SK-MEL-5 (cell line): ENCODE data around the gene CHST6. TPM values are rescaled to one million over a fixed set of nuclear protein-coding genes. Genes with fewer than 3 reads are reported as not detected.
"Not testable (repeated sequence)": the region's sequence is repeated elsewhere in the genome, so short reads cannot be mapped to it uniquely, and the experiment has no call there.

Experiments used
- DNase-seq: peaks from one replicate; pipeline ENCODE4 v3.0.0-alpha.2; 2016; ENCODE audit warnings: low read depth, low spot score
- in situ Hi-C: cut with HindIII; loops from 2 replicates; pipeline ENCODE4 v1.10.0; 2016; ENCODE audit warnings: low sequenced_read_pairs, high pct_unique_total_duplicates, low pct_unique_long_range_greater_than_20kb
- total RNA-seq: library from RNA; depleted of rRNA; stranded (reverse); fragments of >200 nt; shearing (Covaris generic); gene quantifications from 2 replicates; pipeline ENCODE4 v1.2.3, GENCODE V29; 2014

The CHST6 gene
- total RNA-seq, 1 experiment from 2014 or later, result 10.2 TPM

DNA sequence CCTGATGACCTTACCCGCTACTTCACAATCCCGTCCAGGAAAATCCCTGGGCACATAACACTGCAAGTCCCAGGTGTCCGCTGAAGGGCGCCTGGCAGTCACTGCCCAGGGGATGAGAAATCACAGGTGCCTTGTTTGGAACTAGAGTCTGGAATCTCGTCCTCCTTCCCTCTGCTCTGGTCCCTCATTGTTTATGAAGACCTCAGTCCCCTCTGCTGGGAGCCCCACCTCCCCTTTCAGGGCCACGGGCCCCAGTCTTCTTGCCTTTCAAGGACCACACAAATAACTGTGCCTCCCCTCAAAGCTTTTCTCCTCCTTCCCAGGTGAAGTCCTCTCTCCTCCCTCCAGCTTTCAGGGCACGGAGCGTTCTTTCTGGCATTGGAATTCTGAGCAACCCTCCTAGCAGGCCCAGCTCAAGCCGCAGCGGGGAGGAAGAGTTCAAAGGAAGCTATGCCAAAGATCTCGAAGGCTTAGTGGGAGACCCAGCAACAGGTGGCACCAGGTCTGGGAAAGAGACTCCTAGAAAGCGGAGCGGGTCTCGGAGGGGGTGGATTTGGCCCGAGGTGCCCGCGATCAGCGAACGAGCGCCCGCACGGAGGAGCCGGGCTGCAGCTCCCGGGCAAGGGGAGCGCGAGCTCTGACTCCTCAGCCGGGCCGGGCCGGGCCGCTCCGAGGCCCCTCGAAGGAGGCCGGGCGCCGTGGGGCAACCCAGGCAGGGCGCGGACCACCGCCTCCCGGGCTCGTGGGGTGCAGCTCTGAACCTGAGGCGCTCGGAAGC is 21.1 kb upstream of the CHST6 start:
- DNase-seq, in situ Hi-C loops: not testable (repeated sequence)

DNA sequence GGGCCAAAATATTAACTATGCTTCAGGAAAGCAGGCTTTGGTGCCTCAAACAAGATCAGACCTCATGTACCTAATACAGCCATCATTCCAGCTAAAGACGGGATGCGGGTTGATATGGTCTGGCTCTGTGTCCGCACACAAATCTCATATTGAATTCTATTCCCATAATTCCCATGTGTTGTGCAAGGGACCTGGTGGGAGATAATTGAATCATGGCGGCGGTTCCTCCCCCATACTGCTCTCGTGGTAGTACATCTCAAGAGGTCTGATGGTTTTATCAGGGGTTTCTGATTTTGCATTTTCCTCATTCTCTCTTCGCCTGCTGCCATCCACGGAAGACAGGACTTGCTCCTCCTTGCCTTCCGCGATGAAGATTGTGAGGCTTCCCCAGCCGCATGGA is 19.1 kb upstream of the CHST6 start:
- no peak for DNase-seq
- in situ Hi-C loops, result no loop called here

DNA sequence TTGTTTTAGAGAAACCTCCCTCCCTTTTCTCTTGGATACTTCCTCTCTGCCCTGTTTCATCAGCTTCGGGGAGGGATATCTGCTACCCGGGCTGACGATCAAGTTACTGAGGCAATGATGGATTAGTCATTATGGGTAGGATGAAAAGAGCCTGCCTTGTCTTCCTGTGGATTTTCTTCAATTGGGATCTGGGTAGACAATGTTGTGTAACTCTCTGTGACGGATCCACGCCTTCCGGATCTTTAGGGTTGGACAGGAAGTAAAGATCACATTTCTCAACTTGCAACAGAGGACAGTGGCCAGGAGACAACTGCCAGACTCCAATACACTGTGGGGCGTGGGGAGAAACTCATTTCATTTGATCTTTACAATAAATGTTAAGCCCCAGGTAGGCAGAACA is 11.3 kb upstream of the CHST6 start:
- peak; percentile 62 for DNase-seq
- in situ Hi-C loops, result no loop called here

DNA sequence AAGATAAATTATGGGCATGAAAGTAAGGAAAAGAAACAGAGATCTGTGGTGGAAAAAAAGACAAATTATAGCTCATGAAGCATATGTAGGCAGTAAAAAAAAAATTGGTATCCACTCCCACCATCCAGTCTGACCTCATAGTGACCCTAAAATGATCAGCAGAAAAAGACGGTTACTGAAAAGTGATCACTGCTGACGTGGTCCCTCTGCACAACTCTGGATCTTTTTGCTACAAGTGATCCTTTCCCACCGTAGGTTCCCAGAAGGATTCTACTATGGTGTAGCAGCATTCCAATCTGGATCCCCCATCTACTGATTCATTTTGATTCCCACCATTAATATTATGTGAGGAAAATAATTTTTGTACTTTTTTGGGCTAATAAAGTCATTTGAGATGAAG is 10.9 kb upstream of the CHST6 start:
- in situ Hi-C loops, result no loop called here
- DNase-seq, result no peak

DNA sequence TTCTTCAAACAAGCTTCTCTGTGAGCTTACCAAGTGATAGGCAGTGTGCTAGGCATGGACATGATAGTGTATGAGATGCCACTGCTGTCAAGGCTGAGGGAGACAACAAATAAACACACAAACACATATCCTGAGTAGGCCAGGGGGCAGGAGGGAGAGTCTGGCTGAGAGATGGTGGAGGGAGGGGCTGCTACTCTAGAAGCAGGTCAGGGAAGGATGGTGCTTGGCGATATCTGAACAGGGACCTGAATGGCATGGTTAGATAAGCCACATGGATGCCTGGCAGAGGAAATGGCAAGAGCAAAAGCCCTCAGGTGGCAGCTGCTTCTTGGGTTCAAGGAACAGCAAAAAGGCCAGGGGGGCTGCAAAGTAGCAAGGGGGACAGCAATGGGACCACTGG is 8.6 kb upstream of the CHST6 start:
- DNase-seq, result no peak
- in situ Hi-C loops, result no loop called here

DNA sequence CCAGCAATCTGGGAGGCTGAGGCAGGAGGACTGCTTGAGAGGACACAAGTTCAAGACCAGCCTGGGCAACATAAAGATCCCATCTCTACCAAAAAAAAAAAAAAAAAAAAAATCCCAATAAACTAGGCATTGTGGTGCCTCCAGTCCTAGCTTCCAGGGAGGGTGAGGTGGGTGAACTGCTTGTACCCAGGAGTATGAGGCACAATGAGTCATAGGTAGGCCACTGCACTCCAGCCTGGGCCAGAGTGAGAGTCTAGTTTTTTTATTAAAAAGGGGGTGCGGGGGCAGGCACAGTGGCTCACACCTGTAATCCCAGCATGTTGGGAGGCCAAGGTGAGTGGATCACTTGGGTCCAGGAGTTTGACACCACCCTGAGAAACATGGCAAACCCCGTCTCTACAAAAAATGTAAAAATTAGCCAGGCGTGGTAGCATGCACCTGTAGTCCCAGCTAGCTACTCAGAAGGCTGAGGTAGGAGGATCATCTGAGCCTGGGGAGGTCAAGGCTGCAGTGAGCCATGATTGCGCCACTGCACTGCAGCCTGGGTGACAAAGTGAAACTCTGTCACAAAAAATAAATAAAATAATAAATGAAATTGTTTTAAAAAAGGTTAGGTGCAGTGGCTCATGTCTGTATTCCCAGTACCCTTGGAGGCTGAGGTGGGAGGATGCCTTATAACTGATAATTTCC is 7.8 kb upstream of the CHST6 start:
- no peak for DNase-seq
- in situ Hi-C loops, result no loop called here

DNA sequence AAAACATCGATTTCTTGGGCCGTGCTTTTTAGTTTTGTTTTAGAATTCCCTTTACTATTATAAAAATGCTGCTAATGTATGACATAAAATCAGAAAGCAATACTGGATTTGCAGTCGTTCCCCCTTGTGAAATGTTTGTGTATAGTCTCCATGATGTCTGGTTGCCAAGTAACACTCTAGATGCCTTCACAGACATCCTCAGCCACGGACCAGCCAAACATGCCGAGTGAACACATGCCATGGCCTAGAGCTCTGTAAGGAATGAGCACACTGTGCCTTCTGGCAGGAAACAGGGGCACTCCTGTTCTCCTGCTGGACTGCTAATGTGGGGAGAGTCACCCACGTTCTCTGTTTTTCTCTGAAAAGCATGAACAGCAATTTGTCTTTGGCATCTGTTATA is 6.6 kb upstream of the CHST6 start:
- in situ Hi-C loops, result not testable (repeated sequence)
- peak; percentile 25 for DNase-seq

DNA sequence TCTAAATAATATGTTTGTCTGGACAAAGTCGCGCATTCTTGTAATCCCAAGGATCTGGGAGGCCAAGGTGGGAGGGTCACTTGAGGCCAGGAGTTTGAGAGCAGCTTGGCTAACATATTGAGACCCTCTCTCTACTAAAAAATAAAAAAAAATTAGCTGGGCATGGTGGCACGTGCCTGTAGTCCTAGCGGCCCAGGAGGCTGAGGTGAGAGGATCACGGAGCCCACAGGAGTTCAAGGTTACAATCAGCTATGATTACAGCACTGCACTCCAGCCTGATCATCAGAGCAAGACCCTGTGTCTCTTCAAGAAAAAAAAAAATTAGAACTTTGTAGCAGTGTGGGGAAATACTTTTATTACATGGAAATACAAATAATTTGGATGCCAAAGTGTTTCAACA is 6.1 kb upstream of the CHST6 start:
- DNase-seq, result no peak
- in situ Hi-C loops, result no loop called here

DNA sequence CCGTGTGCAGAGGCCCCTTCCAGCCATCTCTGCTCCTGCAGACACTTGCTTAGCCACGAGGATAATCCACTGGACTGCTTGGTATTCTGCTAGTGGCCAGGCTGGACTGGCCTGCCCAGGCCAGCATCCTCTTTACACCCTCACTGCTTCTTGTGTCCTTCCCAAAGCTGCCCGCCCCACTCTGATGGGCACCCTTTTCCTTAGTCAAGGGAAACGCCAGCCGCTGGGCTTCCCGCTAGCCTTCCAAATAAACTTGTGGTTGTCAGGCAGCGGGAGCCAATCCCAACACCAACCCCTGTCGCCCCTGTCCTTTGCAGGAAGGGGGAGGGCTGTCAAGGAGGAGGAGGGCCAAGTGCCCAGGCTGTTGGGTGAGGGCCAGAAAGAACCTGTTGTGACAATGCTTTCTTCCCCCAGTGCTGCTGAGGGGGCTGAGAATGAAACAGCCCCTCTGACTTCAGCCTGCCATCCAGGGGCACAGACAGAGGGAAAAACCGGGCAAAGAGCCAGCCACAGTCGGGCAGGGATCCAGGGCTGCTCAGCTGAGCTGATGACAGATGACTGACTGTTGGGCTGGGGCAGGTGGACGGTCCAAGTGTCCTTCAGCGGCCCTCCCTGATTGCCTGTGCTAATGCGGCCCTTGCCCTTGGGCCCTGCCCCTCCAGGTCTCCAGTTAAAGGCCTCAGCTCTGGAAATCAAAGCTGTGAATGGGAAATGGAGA is 3.5 kb upstream of the CHST6 start:
- in situ Hi-C loops, DNase-seq: not testable (repeated sequence)

DNA sequence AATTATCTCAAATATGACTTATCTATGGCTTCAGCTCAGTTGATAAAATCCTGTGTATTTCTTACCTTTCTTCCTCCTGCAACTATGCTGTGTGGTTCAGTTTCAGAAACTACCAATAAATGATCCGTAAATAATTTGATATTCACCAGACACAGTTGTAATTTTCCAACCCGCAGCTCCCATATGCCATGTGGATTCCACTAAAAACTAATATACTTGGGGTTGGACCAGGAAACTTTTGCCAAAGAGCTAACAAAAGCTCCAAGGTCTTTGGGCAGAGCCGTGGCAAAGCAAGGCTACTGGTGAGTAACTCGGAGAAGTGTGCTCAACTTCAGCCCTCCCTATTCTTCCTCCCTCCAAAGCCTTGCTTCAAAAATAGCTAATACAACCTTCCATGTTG is 2.3 kb upstream of the CHST6 start:
- in situ Hi-C loops, result no loop called here
- DNase-seq, result no peak

DNA sequence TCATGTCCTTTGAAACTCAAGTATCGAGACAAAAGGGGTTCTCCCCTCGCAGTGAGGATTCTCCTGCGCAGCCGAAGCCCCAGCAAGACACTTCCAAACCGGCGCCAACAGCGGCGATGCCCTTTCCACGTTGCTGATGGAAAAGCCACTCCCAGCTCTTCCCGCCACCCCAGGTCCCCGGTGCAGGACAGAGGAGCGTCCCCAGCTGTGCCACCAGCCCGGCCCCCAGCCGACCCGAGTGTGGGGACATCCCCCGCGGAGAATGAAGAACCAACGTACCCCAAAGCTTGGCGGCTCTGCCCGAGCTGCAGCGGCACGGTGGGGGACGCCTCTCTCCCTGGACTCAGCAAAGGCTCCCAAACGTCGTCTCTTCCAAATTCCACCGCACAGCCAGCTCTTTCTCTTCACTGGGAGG is 573 bp downstream of the CHST6 start:
- in situ Hi-C loops, result no loop called here
- peak; percentile 14 for DNase-seq

DNA sequence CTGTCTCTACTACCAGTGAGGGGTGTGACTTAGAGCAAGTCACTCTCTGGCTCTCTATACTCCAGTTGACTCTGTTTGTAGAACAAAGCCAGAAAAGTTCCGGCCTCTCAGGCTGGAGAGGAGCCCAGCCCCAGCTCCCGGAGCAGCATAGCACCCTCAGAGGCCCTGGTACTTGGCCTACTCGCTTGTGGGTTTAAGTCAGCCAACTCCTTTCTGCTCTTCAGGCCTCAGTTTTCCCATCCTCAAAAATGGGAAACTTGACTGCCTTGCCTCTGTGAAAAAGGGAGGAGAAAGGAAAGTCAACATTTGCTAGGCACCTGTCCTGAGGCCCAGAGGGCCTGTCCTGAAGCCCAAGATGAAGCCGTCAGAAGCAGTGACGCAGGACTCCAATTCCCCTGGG is 1.1 kb downstream of the CHST6 start:
- no peak for DNase-seq
- in situ Hi-C loops, result no loop called here

DNA sequence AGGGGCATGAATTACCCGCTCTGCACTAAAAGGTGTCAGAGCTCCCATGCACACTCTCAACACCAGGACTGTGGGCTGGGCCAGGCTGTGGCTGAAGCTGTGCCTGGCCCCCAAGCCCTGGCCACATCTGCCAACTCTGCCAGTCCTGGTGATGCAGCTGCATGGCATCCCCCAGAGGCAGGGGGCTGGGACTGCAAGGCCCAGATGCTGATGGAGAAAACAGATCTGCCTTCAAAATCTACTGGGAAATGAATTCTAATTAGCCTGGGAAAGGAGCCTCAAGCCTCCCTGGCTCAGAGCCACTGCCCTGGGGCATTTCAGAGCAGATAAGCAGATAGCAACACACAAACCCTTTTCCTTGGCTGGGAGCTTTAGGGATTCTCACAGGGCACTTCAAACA is 3.4 kb downstream of the CHST6 start:
- in situ Hi-C loops, result no loop called here
- DNase-seq, result peak; percentile 49

DNA sequence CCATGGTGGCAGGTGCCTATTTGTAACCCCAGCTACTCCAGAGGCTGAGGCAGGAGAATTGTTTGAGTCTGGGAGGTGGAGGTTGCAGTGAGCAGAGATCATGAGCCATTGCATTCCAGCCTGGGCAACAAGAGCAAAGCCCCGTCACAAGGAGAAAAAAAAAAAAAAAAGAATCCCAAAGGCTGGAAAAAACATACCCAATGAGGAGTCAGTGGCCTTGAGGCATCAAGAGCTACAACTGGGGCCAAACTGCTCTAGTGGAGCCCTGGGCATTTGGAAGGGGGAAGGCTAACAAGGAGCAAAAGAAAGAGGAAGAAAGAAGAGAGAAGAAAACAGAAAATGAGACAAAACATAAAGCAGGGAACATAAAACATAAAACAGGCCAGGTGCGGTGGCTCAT is 6.9 kb downstream of the CHST6 start:
- no peak for DNase-seq
- in situ Hi-C loops, result no loop called here

DNA sequence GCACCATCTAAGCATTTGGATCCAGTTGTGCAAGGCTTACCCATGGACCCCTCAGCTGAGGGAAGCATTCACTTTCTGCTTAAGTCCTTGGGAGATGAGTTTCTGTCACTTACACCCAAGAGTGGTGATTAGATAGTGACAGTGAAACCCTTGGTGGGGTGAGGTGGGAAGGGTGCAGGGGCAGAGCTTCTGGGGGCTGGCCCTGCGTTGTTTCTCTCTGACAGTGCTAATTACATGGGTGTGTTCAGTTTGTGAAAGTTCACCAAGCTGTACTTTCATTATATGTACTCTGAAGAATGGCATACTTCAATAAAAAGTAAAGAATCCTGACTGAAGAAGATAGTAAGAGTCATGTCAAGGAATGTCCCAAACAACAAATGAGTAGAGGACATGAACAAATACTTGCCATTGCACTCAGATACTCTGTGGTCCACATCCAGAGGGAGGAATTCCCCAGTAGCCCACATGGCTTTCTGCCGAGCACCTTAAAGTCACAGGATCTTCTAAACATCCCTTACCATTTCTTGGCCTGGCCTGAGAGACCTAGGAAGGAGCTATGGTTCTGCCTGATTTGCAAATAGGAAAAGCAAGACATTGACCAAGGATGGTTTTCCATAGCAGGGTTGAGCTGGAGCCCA is 8.4 kb downstream of the CHST6 start:
- in situ Hi-C loops, result no loop called here
- DNase-seq, result no peak

DNA sequence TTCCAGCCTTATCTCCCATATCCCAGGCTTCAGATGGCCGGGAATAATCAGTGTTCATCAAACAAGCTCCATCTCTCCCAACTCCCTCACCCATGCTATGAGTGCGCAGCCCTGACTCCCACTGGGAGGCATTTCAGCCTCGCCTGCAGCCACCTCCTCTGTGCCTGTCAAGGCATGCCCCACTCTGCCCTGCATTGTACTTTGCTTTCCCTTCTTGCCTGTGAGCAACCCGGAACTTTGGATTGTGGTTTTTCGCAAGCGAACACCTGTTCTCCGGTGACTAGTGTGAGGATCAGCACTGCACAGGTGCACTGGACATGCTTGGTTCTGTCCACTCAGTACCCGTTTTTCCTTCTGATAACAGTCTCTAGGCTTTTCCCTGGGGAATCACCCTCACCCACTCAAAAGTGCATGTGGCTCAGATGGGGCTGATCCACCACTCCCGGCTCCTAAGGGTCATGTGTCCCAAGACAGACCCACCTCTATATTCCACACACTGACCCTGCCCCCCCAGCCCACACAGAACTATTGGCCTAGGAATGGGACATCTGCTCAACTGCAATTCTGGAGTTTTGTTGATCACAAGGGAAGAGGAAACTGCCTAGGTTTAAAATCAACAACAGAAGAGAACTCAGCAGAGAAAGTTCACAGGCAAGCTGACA is 9.1 kb downstream of the CHST6 start:
- in situ Hi-C loops, result no loop called here

DNA sequence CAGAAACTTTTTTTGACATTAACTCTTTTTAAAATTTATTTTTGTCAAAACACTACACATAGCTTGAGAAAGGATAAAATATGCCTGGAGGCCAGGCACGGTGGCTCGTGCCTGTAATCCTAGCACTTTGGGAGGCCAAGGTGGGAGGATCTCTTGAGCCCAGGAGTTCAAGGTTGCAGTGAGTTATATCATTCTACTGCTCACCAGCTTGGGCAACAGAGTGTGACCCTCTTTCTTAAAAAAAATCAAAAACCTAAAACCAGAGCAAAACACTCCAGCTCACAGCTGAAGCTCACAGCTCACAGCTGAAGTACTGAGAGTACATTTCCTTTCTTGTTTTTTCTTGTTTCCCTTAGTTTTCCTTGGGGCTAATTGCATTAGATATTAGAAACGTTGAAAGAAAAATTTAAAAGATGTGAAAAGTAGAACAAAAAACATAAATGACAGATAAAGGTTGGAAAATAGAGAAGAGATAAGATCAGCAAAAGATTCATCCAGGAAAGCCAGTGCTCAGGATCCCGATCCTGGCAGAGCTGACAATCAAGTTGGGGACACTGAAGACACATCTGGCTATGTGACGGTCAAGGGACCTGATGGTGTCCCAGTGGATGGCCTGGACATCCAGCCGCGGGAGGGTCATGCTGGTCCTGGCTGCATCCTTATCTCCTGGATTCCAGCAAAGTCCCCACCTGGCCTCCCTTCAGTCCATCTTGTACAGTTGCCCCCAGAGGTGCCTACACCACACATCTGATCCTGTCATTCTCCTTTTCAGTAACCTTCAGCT is 9.8 kb downstream of the CHST6 start:
- no peak for DNase-seq
- in situ Hi-C loops, result no loop called here

More for the DNA sequence above, 9.1 kb downstream of the CHST6 start:
- DNase-seq, result no peak
